MM.1S (cell line): ENCODE measurements around the gene UNC13B.

Experiments used
- CTCF ChIP-seq: fragments of 300-600 bp; sonication (generic); IDR thresholded peaks from 2 replicates; pipeline ENCODE4 v1.5.1; 2016; ENCODE audit warnings: antibody characterized with exemption, low read length, mixed read lengths
- EZH2 ChIP-seq: fragments of 300-600 bp; sonication (generic); optimal IDR thresholded peaks from 2 replicates; pipeline ENCODE3; 2017; ENCODE audit warnings: low read depth, mild to moderate bottlenecking, antibody characterized with exemption, low read length, mixed read lengths
- EZH2phosphoT487 ChIP-seq: fragments of 300-600 bp; sonication (generic); IDR thresholded peaks from 2 replicates; pipeline ENCODE4 v1.6.1; 2018; ENCODE audit warnings: antibody characterized with exemption, low read length

- no peak for TF ChIP-seq CTCF
- no peak for TF ChIP-seq EZH2
- no peak for TF ChIP-seq EZH2phosphoT487
Observed at GRCh38 chr9:35453786-35454185, 292.0 kb downstream of the UNC13B start.
